Loucy (cell line): Measurements from ENCODE around the gene ANKRD13B.

Experiments
- H2AFZ ChIP-seq: fragments of 200-600 bp; sonication (generic); 2 replicates; pipeline ENCODE4 v1.6.0; 2016; ENCODE audit warnings: antibody characterized with exemption, mild to moderate bottlenecking, low read length, moderate library complexity
- H3F3A ChIP-seq: fragments of 200-600 bp; 2 replicates; pipeline ENCODE4 v1.6.0; 2016; ENCODE audit warnings: antibody characterized with exemption, low read depth, mild to moderate bottlenecking
- H3K27me3 ChIP-seq: fragments of 200-600 bp; sonication (generic); 2 replicates; pipeline ENCODE4 v1.6.1; 2014; ENCODE audit warnings: low read length, mild to moderate bottlenecking; ENCODE audit not compliant: insufficient read depth, poor library complexity, severe bottlenecking
- H3K36me3 ChIP-seq: fragments of 200-600 bp; sonication (generic); 2 replicates; pipeline ENCODE4 v1.6.1; 2016; ENCODE audit warnings: low read length; ENCODE audit not compliant: insufficient read depth
- H3K4me1 ChIP-seq: fragments of 200-600 bp; sonication (generic); 2 replicates; pipeline ENCODE4 v1.5.1; 2014; ENCODE audit warnings: low read length, mild to moderate bottlenecking; ENCODE audit not compliant: insufficient read depth, poor library complexity, severe bottlenecking
- H3K4me2 ChIP-seq: fragments of 200-600 bp; sonication (generic); 2 replicates; pipeline ENCODE4 v1.6.0; 2014; ENCODE audit warnings: antibody characterized with exemption, low read length, low read depth, mild to moderate bottlenecking; ENCODE audit not compliant: poor library complexity, severe bottlenecking
- H3K4me3 ChIP-seq: fragments of 200-600 bp; sonication (generic); 2 replicates; pipeline ENCODE4 v1.5.1; 2014; ENCODE audit warnings: low read length, mild to moderate bottlenecking, mixed read lengths; ENCODE audit not compliant: poor library complexity, severe bottlenecking
- H3K79me2 ChIP-seq: fragments of 200-600 bp; sonication (generic); 2 replicates; pipeline ENCODE4 v1.6.1; 2014; ENCODE audit warnings: low read length; ENCODE audit not compliant: insufficient read depth
- H3K9ac ChIP-seq: fragments of 200-600 bp; sonication (generic); 2 replicates; pipeline ENCODE4 v1.6.0; 2014; ENCODE audit warnings: mild to moderate bottlenecking, low read depth, low read length, moderate library complexity; ENCODE audit not compliant: poor library complexity, severe bottlenecking
- H3K9me2 ChIP-seq: fragments of 200-600 bp; sonication (generic); replicated peaks from 2 replicates; pipeline ENCODE4 v1.6.1; 2016; ENCODE audit warnings: low read depth, low read length, mixed read lengths
- H3K9me3 ChIP-seq: fragments of 200-600 bp; sonication (generic); 2 replicates; pipeline ENCODE4 v1.6.1; 2014; ENCODE audit warnings: mild to moderate bottlenecking, antibody characterized with exemption, low read length, low read depth; ENCODE audit not compliant: insufficient read depth
- H4K20me1 ChIP-seq: fragments of 200-600 bp; sonication (generic); 2 replicates; pipeline ENCODE4 v1.6.0; 2014; ENCODE audit warnings: antibody characterized with exemption, low read length, mild to moderate bottlenecking; ENCODE audit not compliant: insufficient read depth, poor library complexity, severe bottlenecking
- EZH2phosphoT487 ChIP-seq: fragments of 200-600 bp; IDR thresholded peaks from 2 replicates; pipeline ENCODE4 v1.6.1; 2018; ENCODE audit warnings: antibody characterized with exemption, mild to moderate bottlenecking, moderate library complexity, borderline replicate concordance
- TF ChIP-seq, protein P1 (sequence below): fragments of 200-600 bp; sonication (generic); conservative IDR thresholded peaks from 2 replicates; pipeline ENCODE4 v1.5.1; 2014; ENCODE audit warnings: mild to moderate bottlenecking, antibody characterized with exemption, low read length

The ANKRD13B gene

GRCh38 chr17:29620271-29620670 lies 27.3 kb downstream of the ANKRD13B start:
- H3K4me1 ChIP-seq, result peaks cover 10% of the 10 kb centered on the region
- H3K27me3 ChIP-seq, result no peaks in the 10 kb centered on the region
- TF ChIP-seq, protein P1, sequence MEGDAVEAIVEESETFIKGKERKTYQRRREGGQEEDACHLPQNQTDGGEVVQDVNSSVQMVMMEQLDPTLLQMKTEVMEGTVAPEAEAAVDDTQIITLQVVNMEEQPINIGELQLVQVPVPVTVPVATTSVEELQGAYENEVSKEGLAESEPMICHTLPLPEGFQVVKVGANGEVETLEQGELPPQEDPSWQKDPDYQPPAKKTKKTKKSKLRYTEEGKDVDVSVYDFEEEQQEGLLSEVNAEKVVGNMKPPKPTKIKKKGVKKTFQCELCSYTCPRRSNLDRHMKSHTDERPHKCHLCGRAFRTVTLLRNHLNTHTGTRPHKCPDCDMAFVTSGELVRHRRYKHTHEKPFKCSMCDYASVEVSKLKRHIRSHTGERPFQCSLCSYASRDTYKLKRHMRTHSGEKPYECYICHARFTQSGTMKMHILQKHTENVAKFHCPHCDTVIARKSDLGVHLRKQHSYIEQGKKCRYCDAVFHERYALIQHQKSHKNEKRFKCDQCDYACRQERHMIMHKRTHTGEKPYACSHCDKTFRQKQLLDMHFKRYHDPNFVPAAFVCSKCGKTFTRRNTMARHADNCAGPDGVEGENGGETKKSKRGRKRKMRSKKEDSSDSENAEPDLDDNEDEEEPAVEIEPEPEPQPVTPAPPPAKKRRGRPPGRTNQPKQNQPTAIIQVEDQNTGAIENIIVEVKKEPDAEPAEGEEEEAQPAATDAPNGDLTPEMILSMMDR, result no peak
- TF ChIP-seq EZH2phosphoT487, result no peak
- H3K9ac ChIP-seq, result no peak overlapping the region
- no peak overlapping the region for H2AFZ ChIP-seq
- H4K20me1 ChIP-seq, result no peaks in the 10 kb centered on the region
- no peak overlapping the region for H3K4me2 ChIP-seq
- H3K79me2 ChIP-seq, result no peaks in the 10 kb centered on the region
- H3K36me3 ChIP-seq, result no peaks in the 10 kb centered on the region
- H3F3A ChIP-seq, result no peaks in the 10 kb centered on the region
- H3K9me2 ChIP-seq, result no peaks in the 10 kb centered on the region
- no peaks in the 10 kb centered on the region for H3K9me3 ChIP-seq
- no peak overlapping the region for H3K4me3 ChIP-seq

- H3K4me3 ChIP-seq, result no peak overlapping the region
- H3K9ac ChIP-seq, result no peak overlapping the region
- no peaks in the 10 kb centered on the region for H4K20me1 ChIP-seq
- H3K79me2 ChIP-seq, result no peaks in the 10 kb centered on the region
- H3K9me3 ChIP-seq, result no peaks in the 10 kb centered on the region
- no peaks in the 10 kb centered on the region for H3K27me3 ChIP-seq
- H3K4me2 ChIP-seq, result no peak overlapping the region
- H3K4me1 ChIP-seq, result peaks cover 10% of the 10 kb centered on the region
- H3F3A ChIP-seq, result no peaks in the 10 kb centered on the region
- no peaks in the 10 kb centered on the region for H3K9me2 ChIP-seq
- TF ChIP-seq EZH2phosphoT487, result no peak
- TF ChIP-seq, protein P1, result no peak
- no peaks in the 10 kb centered on the region for H3K36me3 ChIP-seq
- no peak overlapping the region for H2AFZ ChIP-seq
These were observed 28.0 kb downstream of the ANKRD13B start for GRCh38 chr17:29620779-29621500.

DNA sequence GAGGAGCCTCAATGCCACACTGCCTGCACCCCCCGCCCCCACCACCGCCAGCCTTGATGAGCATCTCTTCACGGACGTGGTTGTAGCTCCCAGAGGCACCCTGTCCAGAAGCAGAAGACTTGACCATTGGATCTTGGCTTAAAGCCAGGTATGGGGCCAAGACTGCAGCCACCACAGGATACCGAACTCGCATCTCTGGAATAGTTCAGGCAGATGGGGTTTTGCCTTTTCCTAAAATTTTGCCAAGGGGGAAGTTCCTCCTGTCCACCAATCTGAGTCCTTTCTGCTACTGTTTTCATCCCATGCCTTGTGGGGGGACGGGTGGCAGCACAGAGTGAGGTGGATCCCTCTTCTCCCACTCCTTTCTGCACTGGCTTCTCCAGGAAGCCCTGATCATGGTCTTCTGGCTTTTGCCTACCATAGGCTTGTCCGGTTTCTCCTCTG lies 28.8 kb downstream of the ANKRD13B start:
- H3K4me3 ChIP-seq, result no peak overlapping the region
- no peaks in the 10 kb centered on the region for H3F3A ChIP-seq
- no peak overlapping the region for H3K9ac ChIP-seq
- no peaks in the 10 kb centered on the region for H3K27me3 ChIP-seq
- no peaks in the 10 kb centered on the region for H3K9me3 ChIP-seq
- H3K4me1 ChIP-seq, result peaks cover 10% of the 10 kb centered on the region
- no peak overlapping the region for H2AFZ ChIP-seq
- no peaks in the 10 kb centered on the region for H4K20me1 ChIP-seq
- H3K9me2 ChIP-seq, result no peaks in the 10 kb centered on the region
- TF ChIP-seq, protein P1, result no peak
- TF ChIP-seq EZH2phosphoT487, result no peak
- no peaks in the 10 kb centered on the region for H3K79me2 ChIP-seq
- no peaks in the 10 kb centered on the region for H3K36me3 ChIP-seq
- H3K4me2 ChIP-seq, result peak overlapping the region; percentile 76
